GM21825 (cell line): ENCODE measurements around the gene ANKRD44.

Experiments used
- ATAC-seq: cut with Tn5 transposase; IDR thresholded peaks from one replicate; pipeline ENCODE4 v1.9.1; 2021; ENCODE audit warnings: mild to moderate bottlenecking, moderate library complexity; ENCODE audit not compliant: unreplicated experiment

The ANKRD44 gene

GRCh38 chr2:196967775-196968174 is 342.8 kb downstream of the ANKRD44 start:
- no peak for ATAC-seq

- ATAC-seq: no peak
Observed at GRCh38 chr2:196967116-196967515, 343.5 kb downstream of the ANKRD44 start.

DNA sequence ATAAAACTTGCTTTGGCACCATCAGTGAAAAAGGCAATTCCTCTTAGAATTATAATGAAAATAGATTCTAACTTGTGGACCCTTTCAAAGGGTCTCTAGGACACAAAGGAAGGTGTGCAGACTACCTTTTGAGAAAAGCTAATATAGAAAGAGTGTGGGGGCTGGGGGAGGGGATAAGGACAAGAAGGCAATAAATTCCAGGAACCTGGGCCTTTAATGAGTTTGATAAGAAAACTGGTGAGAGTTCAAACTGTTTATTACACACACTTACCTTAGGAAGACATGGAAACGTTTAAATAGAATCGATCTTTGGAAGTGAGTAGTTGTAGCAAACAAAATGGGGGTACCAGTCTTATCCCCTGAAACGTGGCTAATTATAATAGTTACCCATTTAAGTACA is 344.5 kb downstream of the ANKRD44 start:
- no peak for ATAC-seq

DNA sequence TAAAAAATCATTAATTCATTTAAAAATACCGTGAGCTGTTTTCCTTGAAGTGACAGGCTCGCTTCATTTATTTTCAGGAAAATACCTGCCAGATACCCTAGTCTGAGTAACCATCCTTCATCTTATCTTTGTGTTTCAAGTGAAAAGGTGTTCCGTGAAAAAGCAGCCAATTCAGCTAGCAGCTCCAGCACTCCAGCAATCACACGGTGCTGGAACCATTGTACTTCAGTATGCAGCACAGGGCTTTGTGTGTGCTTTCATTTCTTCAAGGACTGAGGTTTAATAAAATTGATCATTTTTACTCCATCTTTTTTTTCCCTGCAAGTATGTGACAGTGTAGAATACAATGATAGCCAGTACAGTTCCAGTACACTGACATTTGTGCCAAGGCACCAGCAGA is 344.9 kb downstream of the ANKRD44 start:
- no peak for ATAC-seq

GRCh38 chr2:196963961-196964360 is 346.6 kb downstream of the ANKRD44 start:
- ATAC-seq: no peak

GRCh38 chr2:196963043-196963442 is 347.5 kb downstream of the ANKRD44 start:
- ATAC-seq: no peak

DNA sequence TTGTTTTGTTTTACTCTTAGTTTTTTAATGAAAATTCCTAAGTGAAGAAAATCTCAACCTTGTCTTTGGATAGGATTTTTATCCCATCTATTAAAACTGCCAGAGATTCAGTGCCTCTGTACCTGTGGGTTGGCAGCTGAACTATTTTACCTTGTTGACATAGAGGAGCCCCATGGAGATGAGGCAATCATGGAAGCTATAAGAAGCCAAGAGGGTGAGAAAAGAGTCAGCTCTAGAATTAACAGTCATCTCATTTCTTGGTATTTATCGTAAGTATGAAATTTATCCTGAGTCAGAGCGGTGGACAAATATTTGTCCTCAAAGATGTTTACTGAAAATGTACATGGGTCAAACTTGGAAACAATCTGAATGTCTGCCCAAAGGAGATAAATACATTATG is 348.3 kb downstream of the ANKRD44 start:
- no peak for ATAC-seq

- peak; percentile 94 for ATAC-seq
Observed at GRCh38 chr2:196961889-196962288, 348.7 kb downstream of the ANKRD44 start.

GRCh38 chr2:196959734-196960338 is 350.7 kb downstream of the ANKRD44 start:
- ATAC-seq: no peak

GRCh38 chr2:196959281-196959680 is 351.3 kb downstream of the ANKRD44 start:
- no peak for ATAC-seq

- ATAC-seq: no peak
Observed at GRCh38 chr2:196957881-196958525, 352.6 kb downstream of the ANKRD44 start.

- ATAC-seq: no peak
Observed at GRCh38 chr2:196957442-196957841, 353.1 kb downstream of the ANKRD44 start.

DNA sequence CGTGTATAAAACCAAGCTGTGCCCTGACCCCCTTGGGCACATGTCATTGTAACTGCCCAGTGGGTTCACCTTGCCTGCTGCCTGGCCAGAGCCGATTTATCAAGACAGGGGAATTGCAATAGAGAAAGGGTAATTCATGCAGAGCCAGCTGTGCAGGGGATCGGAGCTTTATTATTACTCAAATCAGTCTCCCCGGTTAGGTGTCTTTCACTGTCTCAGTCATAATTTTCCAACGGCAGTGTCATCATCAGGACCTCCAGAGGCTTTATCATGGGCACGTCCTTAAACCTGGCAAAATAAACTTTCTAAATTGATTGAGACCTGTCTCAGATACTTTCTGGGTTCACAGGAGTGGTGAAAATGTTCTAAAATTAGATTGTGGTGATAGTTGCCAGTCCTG is 354.5 kb downstream of the ANKRD44 start:
- ATAC-seq: no peak

GRCh38 chr2:196955036-196955435 is 355.5 kb downstream of the ANKRD44 start:
- no peak for ATAC-seq

DNA sequence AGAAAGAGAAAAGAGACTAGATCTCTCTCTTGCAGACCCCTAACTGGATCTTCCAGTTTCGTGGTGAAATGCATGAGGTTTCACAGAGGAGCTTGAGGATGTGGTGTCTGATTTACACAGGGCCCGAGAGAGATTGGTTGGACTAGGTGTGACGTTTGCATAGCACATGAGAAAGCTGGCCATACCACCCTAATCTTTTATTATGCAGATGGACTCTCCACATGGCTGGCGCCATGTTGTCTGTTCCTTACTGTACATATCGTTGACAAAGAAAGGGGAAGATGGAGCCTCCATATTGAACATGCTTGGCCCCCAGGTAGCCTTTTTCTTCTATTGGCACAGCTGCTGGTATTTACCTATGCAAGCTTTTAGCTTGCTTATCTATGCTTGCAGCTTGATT is 356.6 kb downstream of the ANKRD44 start:
- no peak for ATAC-seq

GRCh38 chr2:196952936-196953335 is 357.6 kb downstream of the ANKRD44 start:
- ATAC-seq: no peak

DNA sequence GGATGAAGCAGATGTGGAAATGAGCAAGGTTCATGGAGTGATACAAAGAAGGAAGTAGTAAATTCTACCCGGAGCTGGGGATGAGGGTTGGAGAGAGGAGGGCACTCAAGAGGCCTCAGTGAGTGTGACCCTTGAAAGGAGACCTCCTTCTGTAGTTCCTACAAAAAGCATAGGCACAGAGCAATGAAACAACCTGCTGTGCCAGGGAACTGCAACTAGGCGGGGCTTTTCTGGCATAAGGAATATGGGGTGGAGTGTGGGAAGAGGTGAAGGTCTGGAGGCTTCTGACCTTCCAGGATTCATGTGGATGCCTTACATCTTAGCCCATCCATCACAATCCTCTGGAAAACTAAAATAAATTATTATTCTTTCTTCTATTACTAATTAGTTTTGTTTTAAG is 358.6 kb downstream of the ANKRD44 start:
- no peak for ATAC-seq

DNA sequence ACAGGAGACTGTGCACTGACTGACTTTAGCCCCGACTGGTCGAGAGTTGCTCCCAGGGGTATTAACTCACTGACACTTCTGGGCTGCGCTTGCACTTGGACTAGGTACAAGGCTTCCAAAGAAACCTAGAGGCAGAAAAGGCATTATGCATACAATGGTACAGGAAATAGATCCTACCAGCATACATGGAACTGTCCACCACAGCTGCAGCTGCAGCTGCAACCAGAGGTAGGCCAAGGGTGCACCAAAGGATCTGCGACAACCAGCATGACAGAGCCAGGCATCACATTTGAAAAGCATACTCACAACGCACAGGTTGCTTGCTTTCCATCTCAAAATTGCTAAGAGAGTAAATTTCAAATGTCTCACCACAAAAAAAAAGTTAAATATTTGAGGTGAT is 361.5 kb downstream of the ANKRD44 start:
- no peak for ATAC-seq

DNA sequence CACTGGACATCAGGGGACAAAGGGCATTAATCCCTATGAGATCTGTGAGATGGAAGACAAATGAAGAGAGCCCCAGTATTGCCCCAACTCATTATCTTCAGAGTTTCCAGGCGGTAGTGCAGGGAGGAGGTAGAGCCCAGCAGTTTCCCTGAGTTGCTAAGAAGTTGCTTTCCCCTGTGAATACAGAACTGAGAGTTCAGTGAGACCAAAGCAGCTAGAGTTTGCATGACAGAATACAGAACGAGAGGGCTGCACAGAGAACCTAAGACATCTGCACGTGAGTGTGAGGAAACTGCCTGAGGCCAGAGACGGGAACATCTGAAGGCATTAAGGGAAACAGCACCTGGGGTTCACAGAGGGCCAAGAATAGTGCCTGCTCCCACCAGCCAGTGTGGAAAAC is 366.0 kb downstream of the ANKRD44 start:
- ATAC-seq: peak; percentile 95

DNA sequence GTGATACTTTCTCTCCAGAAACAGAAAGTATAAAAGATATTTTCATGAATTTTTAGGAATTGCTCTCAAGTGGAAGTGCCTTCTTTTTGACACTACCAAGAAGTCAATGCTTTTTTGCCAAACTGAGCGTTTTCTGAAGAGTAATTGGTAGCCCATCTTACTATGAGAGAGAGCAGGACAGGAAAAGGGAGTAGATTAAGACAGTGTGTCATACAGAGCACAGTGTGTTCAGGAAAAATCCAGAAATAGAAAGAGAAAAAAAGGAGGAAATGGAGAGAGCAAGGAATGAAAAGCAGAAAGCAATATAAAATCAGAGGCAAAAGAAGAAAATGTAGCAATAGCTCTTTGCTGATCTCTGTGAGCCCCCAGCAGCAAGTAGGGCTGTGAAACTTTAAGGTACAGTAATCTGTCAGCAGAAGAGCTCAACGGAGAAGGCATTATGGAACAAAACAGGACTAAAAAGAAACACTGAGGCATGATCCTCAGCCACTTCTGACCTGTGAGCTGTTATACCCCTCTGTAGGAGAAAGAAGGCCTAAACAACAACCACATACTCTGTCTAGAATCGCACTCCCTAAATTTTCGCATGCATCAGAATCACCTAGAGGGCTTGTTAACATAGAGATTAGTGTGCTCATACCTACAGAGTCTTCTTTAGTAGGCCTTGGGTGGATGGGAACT is 369.0 kb downstream of the ANKRD44 start:
- no peak for ATAC-seq

DNA sequence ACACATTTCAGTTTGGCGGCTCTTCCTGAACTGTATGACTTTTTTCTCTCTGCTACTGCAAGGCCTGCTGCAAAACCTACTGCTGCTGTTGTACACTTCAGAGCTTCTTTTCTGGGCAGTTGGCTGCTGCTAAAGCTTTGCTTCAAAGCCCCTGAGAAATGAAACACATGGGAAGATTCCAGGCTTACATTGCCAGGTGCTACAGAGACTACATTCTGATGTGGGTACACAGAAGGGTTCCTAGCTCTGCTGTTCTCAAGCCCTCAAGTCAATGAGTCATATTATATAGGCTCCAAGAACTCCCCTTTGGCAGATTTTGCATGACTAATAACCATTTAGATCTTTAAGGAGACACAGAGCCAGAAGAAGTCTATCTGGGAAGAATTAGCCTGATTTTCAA is 371.2 kb downstream of the ANKRD44 start:
- no peak for ATAC-seq
